Upper lobe of left lung (tissue), 6 donors: Measurements from ENCODE around the gene SMPX. TPM values are rescaled to one million over a fixed set of nuclear protein-coding genes. Genes with fewer than 3 reads are reported as not detected.

ENCODE experiments used
- ATAC-seq, 2 donors: fragments of 200-7000 bp; cut with Tn5 transposase; one replicate each; pipeline ENCODE4 v1.9.1; 2022; ENCODE audit warnings: mild to moderate bottlenecking in 2 of 2, moderate library complexity in 2 of 2; ENCODE audit not compliant: low FRiP score in 2 of 2
- DNase-seq, 2 donors: peaks; one replicate each; pipeline ENCODE4 v3.0.0-alpha.2; 2019 to 2020
- H3K27ac ChIP-seq, 4 donors: fragments of 200-600 bp; sonication (generic); one replicate each; pipeline ENCODE4 v1.5.1; 2016 to 2019
- H3K27me3 ChIP-seq, 4 donors: fragments of 200-600 bp; sonication (generic); one replicate each; pipeline ENCODE4 v1.5.1; 2017 to 2019
- H3K36me3 ChIP-seq, 4 donors: fragments of 200-600 bp; sonication (generic); one replicate each; pipeline ENCODE4 v1.5.1; 2016 to 2019
- H3K4me1 ChIP-seq, 4 donors: fragments of 200-600 bp; sonication (generic); one replicate each; pipeline ENCODE4 v1.5.1; 2018 to 2019
- H3K4me3 ChIP-seq, 4 donors: fragments of 200-600 bp; sonication (generic); one replicate each; pipeline ENCODE4 v1.5.1; 2017 to 2019; ENCODE audit warnings: mild to moderate bottlenecking in 2 of 4, moderate library complexity in 1 of 4
- H3K9me3 ChIP-seq, 4 donors: fragments of 200-600 bp; sonication (generic); one replicate each; pipeline ENCODE4 v1.5.1; 2018 to 2019
- CTCF ChIP-seq, 6 experiments: fragments of 450-650 bp in 4 of 6; fragments of 200-600 bp in 2 of 6; sonication (generic) in 2 of 6; IDR thresholded peaks; one replicate each; pipeline ENCODE4 v1.5.1; 2016 to 2019; ENCODE audit warnings: antibody characterized with exemption in 6 of 6
- EP300 ChIP-seq, 4 donors: sonication (generic); formaldehyde crosslinking; IDR thresholded peaks; one replicate each; pipeline ENCODE4 v1.5.1; 2017; ENCODE audit warnings: antibody characterized with exemption in 4 of 4, control low read depth in 2 of 4
- POLR2A ChIP-seq, 4 donors: fragments of 450-650 bp; IDR thresholded peaks; one replicate each; pipeline ENCODE4 v1.5.1; 2016 to 2017; ENCODE audit warnings: antibody characterized with exemption in 4 of 4, mild to moderate bottlenecking in 2 of 4
- POLR2AphosphoS5 ChIP-seq, 2 donors: sonication (generic); formaldehyde crosslinking; IDR thresholded peaks; one replicate each; pipeline ENCODE4 v1.5.1; 2017; ENCODE audit warnings: antibody characterized with exemption in 2 of 2
- WGBS, 2 donors: methylation state at CpG; one replicate each; pipeline ENCODE4 v1.1.5; 2017 to 2018; 5-methylcytosine and 5-hydroxymethylcytosine counted together
- total RNA-seq, 6 donors: library from RNA; depleted of rRNA in 4 of 6; stranded (reverse); fragments of >200 nt in 4 of 6; gene quantifications; one replicate each; pipeline versions ENCODE4 v1.1.0 to v1.2.1, GENCODE V29; 2016 to 2021
- donor health status: DM: no; HTN: no; CAD: no; lungs with moderate emphysema.
- donor health status: DM: no; HTN: yes; CAD: no; lungs with severe emphysema.

SMPX gene
- 1 to 10 TPM in 1 of 6 donors, not detected in 5; 2.4 TPM for total RNA-seq

- H3K9me3 ChIP-seq, result no peaks in the 10 kb centered on the region
- ATAC-seq (no peak), DNase-seq (no peak)
- no peak within 1 kb of the TSS for H3K27ac ChIP-seq
- H3K36me3 ChIP-seq, result no peaks in the 10 kb centered on the region
- H3K4me3 ChIP-seq, result no peak within 1 kb of the TSS
- TF ChIP-seq POLR2A (IDR thresholded peaks at IDR 0.05) (no peak), EP300 (IDR thresholded peaks at IDR 0.05) (no peak), CTCF (IDR thresholded peaks at IDR 0.05) (no peak), POLR2AphosphoS5 (IDR thresholded peaks at IDR 0.05) (no peak)
- H3K4me1 ChIP-seq, result no peaks in the 10 kb centered on the region
- no peaks in the 10 kb centered on the region for H3K27me3 ChIP-seq
- WGBS, 2 donors, result 50 to 65% methylated on average over 2 to 12 of the region's 12 CpGs
Measured at GRCh38 chrX:21757960-21758359, at the start of gene SMPX. TSS of gene SMPX (minus strand) at chrX:21758116. CDS start at chrX:21754290, 3,826 bp downstream.

DNA sequence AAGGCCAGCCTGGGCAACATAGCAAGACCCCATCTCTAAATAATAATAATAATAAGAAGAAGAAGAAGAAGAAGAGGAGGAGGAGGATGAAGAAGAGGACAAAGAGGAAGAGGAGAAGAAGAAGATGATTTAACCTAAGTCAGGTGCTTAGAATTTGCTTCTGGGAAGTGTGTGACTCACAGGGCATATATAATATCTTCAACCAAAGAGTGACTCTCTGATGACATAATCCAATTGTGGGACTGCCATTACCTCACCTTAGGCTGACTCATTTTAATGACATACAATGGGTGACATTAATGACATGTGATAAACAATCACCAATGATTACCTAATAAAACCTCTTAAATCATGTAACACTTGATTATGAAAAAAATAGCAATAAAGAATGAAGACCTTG lies 48.8 kb upstream of the SMPX start:
- ATAC-seq (no peak), DNase-seq (no peak)
- Histone ChIP-seq H3K4me1 (no peaks in the 10 kb centered on the region), H3K27ac (no peak overlapping the region), H3K36me3 (no peaks in the 10 kb centered on the region), H3K9me3 (peaks cover 0 to under 1% (median 0%) of the 10 kb centered on the region in 4 donors), H3K27me3 (no peaks in the 10 kb centered on the region), H3K4me3 (no peak overlapping the region)
- TF ChIP-seq POLR2A (IDR thresholded peaks at IDR 0.05) (no peak), CTCF (IDR thresholded peaks at IDR 0.05) (no peak), EP300 (IDR thresholded peaks at IDR 0.05) (no peak)

- Histone ChIP-seq H3K27me3 (no peaks in the 10 kb centered on the region), H3K4me1 (no peaks in the 10 kb centered on the region), H3K36me3 (no peaks in the 10 kb centered on the region), H3K9me3 (no peaks in the 10 kb centered on the region), H3K27ac (no peak overlapping the region), H3K4me3 (no peak overlapping the region)
- DNase-seq (no peak), ATAC-seq (no peak)
- no peak for TF ChIP-seq POLR2AphosphoS5 (IDR thresholded peaks at IDR 0.05)
- TF ChIP-seq POLR2A (IDR thresholded peaks at IDR 0.05), result no peak
- no peak for TF ChIP-seq EP300 (IDR thresholded peaks at IDR 0.05)
- TF ChIP-seq CTCF (IDR thresholded peaks at IDR 0.05), result no peak
Measured at GRCh38 chrX:21802839-21803238, 44.9 kb upstream of the SMPX start.

- WGBS, 2 donors, result 73 to 78% methylated on average over 6 to 7 of the region's 7 CpGs
Measured at GRCh38 chrX:21802054-21802670, 44.2 kb upstream of the SMPX start.

More at GRCh38 chrX:21802054-21802670, 44.2 kb upstream of the SMPX start:
- H3K36me3 ChIP-seq, result no peaks in the 10 kb centered on the region
- no peaks in the 10 kb centered on the region for H3K4me1 ChIP-seq
- no peak overlapping the region for H3K27ac ChIP-seq
- H3K27me3 ChIP-seq, result no peaks in the 10 kb centered on the region
- ATAC-seq, result no peak
- no peaks in the 10 kb centered on the region for H3K9me3 ChIP-seq
- DNase-seq, result no peak
- H3K4me3 ChIP-seq, result no peak overlapping the region
- TF ChIP-seq POLR2AphosphoS5 (IDR thresholded peaks at IDR 0.05) (no peak), POLR2A (IDR thresholded peaks at IDR 0.05) (no peak), EP300 (IDR thresholded peaks at IDR 0.05) (no peak), CTCF (IDR thresholded peaks at IDR 0.05) (no peak)
